OCI-LY7 (cell line): Measurements from ENCODE around the gene WDR19. TPM values are rescaled to one million over a fixed set of nuclear protein-coding genes. Genes with fewer than 3 reads are reported as not detected.

ENCODE experiments used
- BruUV-seq: library from RNA; stranded (reverse); fragments of 400-500 nt; replicated peaks from 2 replicates; lab custom pipeline; 2021; lab: Mats Ljungman, UMichigan
- CTCF ChIA-PET: fragments of 300-600 bp; sonication (Branson Sonifier 250); formaldehyde crosslinking; loops from one replicate; lab custom pipeline; 2022; ENCODE audit warnings: antibody characterized with exemption; ENCODE audit not compliant: unreplicated experiment; lab: Charles Lee
- POLR2A ChIA-PET: fragments of 300-600 bp; sonication (Branson Sonifier 250); formaldehyde crosslinking; loops from one replicate; lab custom pipeline; 2022; ENCODE audit warnings: antibody characterized with exemption; lab: Charles Lee
- DNase-seq: peaks from one replicate; pipeline ENCODE4 v3.0.0-alpha.2; 2015; ENCODE audit warnings: low spot score
- H2AFZ ChIP-seq: fragments of 200-600 bp; sonication (generic), shearing (Covaris generic); 2 replicates; pipeline ENCODE4 v1.6.1; 2014; ENCODE audit warnings: mild to moderate bottlenecking, antibody characterized with exemption, low read length, moderate library complexity
- H3K27ac ChIP-seq: fragments of 200-600 bp; sonication (generic); 2 replicates; pipeline ENCODE4 v1.5.1; 2014; ENCODE audit warnings: mixed run types, low read depth, mild to moderate bottlenecking, moderate library complexity, low read length, inconsistent platforms; ENCODE audit not compliant: poor library complexity, severe bottlenecking
- H3K36me3 ChIP-seq: fragments of 200-600 bp; sonication (generic); 2 replicates; pipeline ENCODE4 v1.6.1; 2014; ENCODE audit warnings: mild to moderate bottlenecking, antibody characterized with exemption, low read length, moderate library complexity, mixed read lengths; ENCODE audit not compliant: insufficient read depth
- H3K4me1 ChIP-seq: fragments of 200-600 bp; sonication (generic); 2 replicates; pipeline ENCODE4 v1.5.1; 2014; ENCODE audit warnings: mild to moderate bottlenecking, low read length; ENCODE audit not compliant: insufficient read depth, poor library complexity, severe bottlenecking
- H3K4me2 ChIP-seq: fragments of 200-600 bp; sonication (generic); 2 replicates; pipeline ENCODE4 v1.6.1; 2014; ENCODE audit warnings: mild to moderate bottlenecking, low read length
- H3K4me3 ChIP-seq: fragments of 200-600 bp; sonication (generic); 2 replicates; pipeline ENCODE4 v1.5.1; 2014; ENCODE audit warnings: mild to moderate bottlenecking, low read depth, low read length; ENCODE audit not compliant: poor library complexity, severe bottlenecking
- H3K79me2 ChIP-seq: fragments of 200-600 bp; sonication (generic); 2 replicates; pipeline ENCODE4 v1.6.1; 2016; ENCODE audit warnings: low read depth, mild to moderate bottlenecking, low read length, moderate library complexity, mixed read lengths; ENCODE audit not compliant: insufficient read depth
- H3K9me2 ChIP-seq: fragments of 200-600 bp; sonication (generic); 2 replicates; pipeline ENCODE4 v1.6.1; 2016; ENCODE audit warnings: mild to moderate bottlenecking, low read length, mixed read lengths; ENCODE audit not compliant: insufficient read depth
- H3K9me3 ChIP-seq: fragments of 200-600 bp; sonication (generic); 2 replicates; pipeline ENCODE4 v1.6.1; 2014; ENCODE audit warnings: mild to moderate bottlenecking, mixed run types, low read length, mixed read lengths
- H4K20me1 ChIP-seq: fragments of 200-600 bp; sonication (generic); 2 replicates; pipeline ENCODE4 v1.6.1; 2014; ENCODE audit warnings: mild to moderate bottlenecking, antibody characterized with exemption, low read length, moderate library complexity, mixed read lengths; ENCODE audit not compliant: insufficient read depth
- CTCF ChIP-seq: fragments of 200-600 bp; sonication (generic); conservative IDR thresholded peaks from 2 replicates; pipeline ENCODE4 v1.5.1; 2014; ENCODE audit warnings: mild to moderate bottlenecking, antibody characterized with exemption, low read length, moderate library complexity, mixed read lengths
- EZH2phosphoT487 ChIP-seq: fragments of 200-600 bp; sonication (generic); IDR thresholded peaks from 2 replicates; pipeline ENCODE4 v1.6.1; 2018; ENCODE audit warnings: low read depth, borderline replicate concordance, mild to moderate bottlenecking, mixed run types, antibody characterized with exemption, low read length, moderate library complexity, mixed read lengths
- intact Hi-C: fragments of 100-400 bp; cut with micrococcal nuclease; formaldehyde crosslinking; loops from one replicate; pipeline ENCODE4 v1.10.0; 2022; ENCODE audit not compliant: unreplicated experiment
- total RNA-seq, 2 experiments: library from RNA; depleted of rRNA in 1 of 2; stranded (reverse); fragments of >200 nt in 1 of 2; shearing (Covaris generic) in 1 of 2; gene quantifications; 2 replicates each; pipeline ENCODE4 v1.2.3, GENCODE V29; 2014 to 2022

The WDR19 gene
- total RNA-seq, 2 experiments from 2014 or later, result 41.2 to 47.5 TPM

- no peaks in the 10 kb centered on the region for H3K79me2 ChIP-seq
- no TSS peak for BruUV-seq
- no peaks in the 10 kb centered on the region for H3K4me1 ChIP-seq
- DNase-seq, result no peak
- H3K9me3 ChIP-seq, result no peaks in the 10 kb centered on the region
- no peak overlapping the region for H3K27ac ChIP-seq
- no peaks in the 10 kb centered on the region for H4K20me1 ChIP-seq
- no peak overlapping the region for H3K4me3 ChIP-seq
- H3K36me3 ChIP-seq, result peaks cover 22% of the 10 kb centered on the region
- ChIA-PET POLR2A (interaction anchor here (0.7 kb wide), 2 partner anchors 13 to 1161 kb away, joined by 3 read pairs; no protein-coding TSS in a partner anchor), CTCF (no interaction called here)
- H3K9me2 ChIP-seq, result no peaks in the 10 kb centered on the region
- H2AFZ ChIP-seq, result no peak overlapping the region
- intact Hi-C loops, result no loop called here
- no peak overlapping the region for H3K4me2 ChIP-seq
- no peak for TF ChIP-seq CTCF
- no peak for TF ChIP-seq EZH2phosphoT487
These were observed 49.8 kb downstream of the WDR19 start for GRCh38 chr4:39232100-39232499.

GRCh38 chr4:39233114-39233513 lies 50.8 kb downstream of the WDR19 start:
- Histone ChIP-seq H3K9me3 (no peaks in the 10 kb centered on the region), H3K36me3 (peaks cover 26% of the 10 kb centered on the region), H3K4me1 (no peaks in the 10 kb centered on the region), H3K9me2 (no peaks in the 10 kb centered on the region), H3K4me3 (no peak overlapping the region), H3K79me2 (no peaks in the 10 kb centered on the region), H2AFZ (no peak overlapping the region), H4K20me1 (no peaks in the 10 kb centered on the region), H3K4me2 (no peak overlapping the region), H3K27ac (no peak overlapping the region)
- no peak for DNase-seq
- intact Hi-C loops, result no loop called here
- no peak for TF ChIP-seq CTCF
- no peak for TF ChIP-seq EZH2phosphoT487
- ChIA-PET POLR2A (interaction anchor here (0.6 to 1.6 kb wide), 8 partner anchors 9 to 936 kb away, joined by 3 to 6 read pairs (median 4); no protein-coding TSS in a partner anchor), CTCF (no interaction called here)
- no TSS peak for BruUV-seq

DNA sequence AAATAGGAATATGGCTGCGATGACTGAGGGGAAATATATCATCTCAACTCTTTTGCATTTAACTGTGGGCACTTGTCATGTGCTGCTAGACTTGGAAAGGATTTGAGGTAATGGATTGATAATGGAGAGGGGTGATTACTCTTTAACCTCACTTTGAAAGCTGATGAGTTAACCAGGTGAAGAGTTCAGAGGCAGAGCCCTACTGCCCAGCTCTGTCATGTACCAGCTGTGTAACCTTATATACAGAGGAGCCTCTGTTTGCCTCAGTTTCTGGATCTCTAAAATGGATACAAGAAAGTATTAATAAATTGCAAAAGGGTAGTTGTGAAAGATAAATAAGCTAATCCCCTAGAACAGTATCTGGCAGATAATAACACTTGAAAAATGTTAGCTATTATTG lies 51.5 kb downstream of the WDR19 start:
- no peaks in the 10 kb centered on the region for H3K9me3 ChIP-seq
- no peak overlapping the region for H3K27ac ChIP-seq
- H3K4me1 ChIP-seq, result no peaks in the 10 kb centered on the region
- H3K4me2 ChIP-seq, result no peak overlapping the region
- no peak overlapping the region for H2AFZ ChIP-seq
- TF ChIP-seq CTCF, result no peak
- no peak for TF ChIP-seq EZH2phosphoT487
- H4K20me1 ChIP-seq, result no peaks in the 10 kb centered on the region
- ChIA-PET CTCF (no interaction called here), POLR2A (interaction anchor here (0.5 to 1.6 kb wide), 9 partner anchors 8 to 1219 kb away, joined by 3 to 6 read pairs (median 4); no protein-coding TSS in a partner anchor)
- no peak for DNase-seq
- peaks cover 27% of the 10 kb centered on the region for H3K36me3 ChIP-seq
- H3K79me2 ChIP-seq, result no peaks in the 10 kb centered on the region
- no peak overlapping the region for H3K4me3 ChIP-seq
- intact Hi-C loops, result no loop called here
- BruUV-seq, result no TSS peak
- no peaks in the 10 kb centered on the region for H3K9me2 ChIP-seq
